B cell (primary cell): ENCODE data around the gene VAMP8. TPM values are rescaled to one million over a fixed set of nuclear protein-coding genes. Genes with fewer than 3 reads are reported as not detected.

ENCODE experiments used
- ATAC-seq: fragments of 200-7000 bp; cut with Tn5 transposase; one replicate; pipeline ENCODE4 v1.10.0; 2021; ENCODE audit warnings: low read depth, mild to moderate bottlenecking, moderate number of reproducible peaks, moderate library complexity
- CTCF ChIA-PET: fragments of 350-600 bp; sonication (Branson Sonifier 250); formaldehyde crosslinking; loops from one replicate; lab custom pipeline; 2021; ENCODE audit warnings: antibody characterized with exemption, inconsistent platforms; lab: Charles Lee
- POLR2A ChIA-PET: fragments of 350-600 bp; sonication (Branson Sonifier 250); formaldehyde crosslinking; loops from one replicate; lab custom pipeline; 2021; ENCODE audit warnings: antibody characterized with exemption; lab: Charles Lee
- DNase-seq: peaks from one replicate; pipeline ENCODE4 v3.0.0; 2013
- H2AFZ ChIP-seq: 2 replicates; pipeline ENCODE4 v1.6.1; 2012; ENCODE audit warnings: mild to moderate bottlenecking, low read depth, low read length; ENCODE audit not compliant: insufficient read depth, poor library complexity, severe bottlenecking
- H3K27ac ChIP-seq, 2 donors: 1 replicate in 1 of 2; 2 replicates in 1 of 2; pipeline ENCODE4 v1.5.1; 2012 to 2013; ENCODE audit warnings: low read length in 2 of 2, mild to moderate bottlenecking in 2 of 2, moderate library complexity in 1 of 2
- H3K27me3 ChIP-seq, 4 experiments: fragments of 200-600 bp in 1 of 4; sonication (generic) in 1 of 4; replicated peaks in 1 of 4; 1 replicate in 2 of 4; 2 replicates in 2 of 4; pipeline versions ENCODE4 v1.6.1 to v1.7.0; 2013 to 2016; ENCODE audit warnings: low read length in 3 of 4, mild to moderate bottlenecking in 2 of 4, mixed read lengths in 1 of 4, moderate library complexity in 1 of 4; ENCODE audit not compliant: insufficient read depth in 4 of 4, control insufficient read depth in 3 of 4; ENCODE audit errors: control extremely low read depth in 1 of 4
- H3K36me3 ChIP-seq, 2 experiments: replicated peaks in 1 of 2; 1 replicate in 1 of 2; 2 replicates in 1 of 2; pipeline versions ENCODE4 v1.6.1 to v1.7.1; 2013; ENCODE audit warnings: low read length in 1 of 2; ENCODE audit not compliant: insufficient read depth in 2 of 2, control insufficient read depth in 1 of 2; ENCODE audit errors: control extremely low read depth in 1 of 2, extremely low read depth in 1 of 2
- H3K4me1 ChIP-seq, 2 donors: fragments of 200-600 bp in 1 of 2; sonication (generic) in 1 of 2; 1 replicate in 1 of 2; 2 replicates in 1 of 2; pipeline versions ENCODE4 v1.5.1 to v1.6.1; 2013 to 2017; ENCODE audit warnings: low read length in 2 of 2; ENCODE audit not compliant: control insufficient read depth in 2 of 2, insufficient read depth in 2 of 2
- H3K4me2 ChIP-seq: replicated peaks from 2 replicates; pipeline ENCODE3; 2012; ENCODE audit warnings: mild to moderate bottlenecking, low read depth, low read length; ENCODE audit not compliant: poor library complexity, severe bottlenecking
- H3K4me3 ChIP-seq, 5 experiments: fragments of 200-600 bp in 1 of 5; sonication (generic) in 1 of 5; 1 replicate in 3 of 5; 2 replicates in 2 of 5; pipeline versions ENCODE4 v1.5.1 to v1.7.0; 2011 to 2016; ENCODE audit warnings: low read length in 4 of 5, mild to moderate bottlenecking in 4 of 5, low read depth in 2 of 5, control low read depth in 1 of 5, moderate library complexity in 1 of 5; ENCODE audit not compliant: insufficient read depth in 1 of 5; ENCODE audit errors: control extremely low read depth in 1 of 5, extremely low read depth in 1 of 5
- H3K79me2 ChIP-seq: fragments of 200-600 bp; sonication (generic); one replicate; pipeline ENCODE4 v1.6.0; 2016; ENCODE audit warnings: low read length; ENCODE audit not compliant: control insufficient read depth, insufficient read depth
- H3K9ac ChIP-seq: fragments of 200-600 bp; sonication (generic); 2 replicates; pipeline ENCODE4 v1.6.1; 2017; ENCODE audit warnings: mild to moderate bottlenecking, low read length, moderate library complexity
- H3K9me3 ChIP-seq, 3 donors: one replicate each; pipeline versions ENCODE4 v1.6.1 to v1.7.1; 2013; ENCODE audit warnings: low read length in 2 of 3; ENCODE audit not compliant: control insufficient read depth in 2 of 3, insufficient read depth in 1 of 3; ENCODE audit errors: control extremely low read depth in 1 of 3
- H4K20me1 ChIP-seq: 2 replicates; pipeline ENCODE4 v1.6.0; 2012; ENCODE audit warnings: mild to moderate bottlenecking, low read length; ENCODE audit not compliant: insufficient read depth, control insufficient read depth, poor library complexity, severe bottlenecking
- H3K27ac Mint-ChIP-seq: one replicate; pipeline ENCODE4 v1.8.0; 2021; ENCODE audit warnings: mixed read lengths
- H3K27me3 Mint-ChIP-seq: one replicate; pipeline ENCODE4 v1.8.0; 2021; ENCODE audit warnings: mixed read lengths
- H3K4me1 Mint-ChIP-seq: one replicate; pipeline ENCODE4 v1.8.0; 2021; ENCODE audit warnings: mixed read lengths
- H3K4me3 Mint-ChIP-seq: one replicate; pipeline ENCODE4 v1.8.0; 2021; ENCODE audit warnings: mixed read lengths
- H3K9me3 Mint-ChIP-seq: one replicate; pipeline ENCODE4 v1.8.0; 2022; ENCODE audit warnings: mixed read lengths; ENCODE audit not compliant: insufficient read depth
- EZH2 ChIP-seq: IDR thresholded peaks from 2 replicates; pipeline ENCODE4 v1.6.1; 2012; ENCODE audit warnings: borderline replicate concordance, low read depth, mild to moderate bottlenecking, moderate library complexity, low read length; ENCODE audit not compliant: insufficient read depth, poor library complexity, severe bottlenecking
- WGBS: methylation state at CpG from one replicate; pipeline ENCODE4 v1.1.5; 2013; ENCODE audit warnings: missing lambda C conversion rate; ENCODE audit not compliant: insufficient coverage; 5-methylcytosine and 5-hydroxymethylcytosine counted together
- intact Hi-C: fragments of 100-400 bp; cut with micrococcal nuclease; formaldehyde crosslinking; loops from one replicate; pipeline ENCODE4 v1.10.0; 2022
- polyA plus RNA-seq: library from polyadenylated mRNA; depleted of rRNA; stranded (reverse); fragments of >200 nt; gene quantifications from 2 replicates; pipeline ENCODE4 v1.2.3, GENCODE V29; 2012
- total RNA-seq, 2 donors: library from RNA; stranded (reverse); fragments of 120-200 nt in 1 of 2; gene quantifications; 1 replicate in 1 of 2; 2 replicates in 1 of 2; pipeline versions ENCODE4 v1.2.3 to v1.2.4, GENCODE V29; 2013 to 2022
- TF ChIP-seq, protein P1 (sequence below): fragments of 200-600 bp; IDR thresholded peaks from one replicate; pipeline ENCODE4 v1.8.0; 2022; ENCODE audit warnings: antibody characterized with exemption, mild to moderate bottlenecking

VAMP8 gene
- total and polyA plus RNA-seq, 2 donors (not counting 1 experiment from before 2014, with no cell fraction given) = 68.7 to 73.8 TPM

DNA sequence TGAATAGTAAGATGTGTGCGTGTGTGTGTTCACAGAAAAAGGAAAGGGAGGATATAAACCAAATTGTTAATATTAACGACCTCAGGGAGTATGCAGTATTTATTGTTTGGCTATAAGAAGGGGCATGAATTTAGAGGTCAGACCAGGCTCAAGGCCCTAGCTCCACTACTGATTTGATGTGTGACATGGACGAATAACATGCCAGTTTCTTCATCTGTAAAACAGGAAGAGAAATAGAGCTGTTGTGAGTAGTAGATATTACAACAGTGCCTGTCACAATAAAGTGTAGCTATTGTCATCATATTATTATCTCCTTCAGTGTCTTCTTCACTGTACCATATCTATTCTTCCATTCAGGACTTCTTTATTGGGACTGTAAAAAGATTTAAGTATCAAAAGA is 42.5 kb upstream of the VAMP8 start:
- WGBS = 50% methylated on average over 1 of the region's 3 CpGs

DNA sequence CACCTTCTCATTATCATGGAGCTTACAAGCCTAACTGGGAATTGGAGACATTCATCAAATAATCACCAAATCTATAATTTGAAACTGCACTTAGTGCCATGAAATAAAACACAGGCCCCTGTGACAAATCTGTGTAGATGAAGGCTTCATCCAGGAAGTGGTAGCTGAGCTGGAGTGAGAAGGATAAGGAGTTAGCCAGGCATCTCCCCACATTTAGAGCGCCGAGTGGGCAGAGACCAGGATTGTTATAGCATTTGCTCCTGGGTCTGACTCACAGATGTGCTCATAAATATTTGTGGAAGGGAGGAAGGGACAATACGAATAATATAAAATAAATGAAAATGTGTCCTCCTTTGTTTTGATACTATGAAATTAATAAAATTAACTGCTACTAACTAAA is 40.9 kb upstream of the VAMP8 start:
- no peak for DNase-seq
- Mint-ChIP-seq H3K9me3 (no peaks in the 10 kb centered on the region), H3K4me1 (peaks cover 26% of the 10 kb centered on the region), H3K4me3 (no peak overlapping the region), H3K27ac (no peak overlapping the region), H3K27me3 (no peaks in the 10 kb centered on the region)
- Histone ChIP-seq H3K27ac (no peak overlapping the region), H3K4me1 (peaks cover 20 to 27% of the 10 kb centered on the region in 2 donors), H3K79me2 (peaks cover 24% of the 10 kb centered on the region), H3K4me2 (no peak overlapping the region), H3K36me3 (peaks cover 3 to 5% of the 10 kb centered on the region in 2 experiments), H3K9me3 (no peaks in the 10 kb centered on the region), H3K4me3 (no peak overlapping the region), H3K9ac (no peak overlapping the region), H2AFZ (no peak overlapping the region), H3K27me3 (no peaks in the 10 kb centered on the region), H4K20me1 (peaks cover 19% of the 10 kb centered on the region)
- TF ChIP-seq EZH2 = no peak
- TF ChIP-seq, protein P1, sequence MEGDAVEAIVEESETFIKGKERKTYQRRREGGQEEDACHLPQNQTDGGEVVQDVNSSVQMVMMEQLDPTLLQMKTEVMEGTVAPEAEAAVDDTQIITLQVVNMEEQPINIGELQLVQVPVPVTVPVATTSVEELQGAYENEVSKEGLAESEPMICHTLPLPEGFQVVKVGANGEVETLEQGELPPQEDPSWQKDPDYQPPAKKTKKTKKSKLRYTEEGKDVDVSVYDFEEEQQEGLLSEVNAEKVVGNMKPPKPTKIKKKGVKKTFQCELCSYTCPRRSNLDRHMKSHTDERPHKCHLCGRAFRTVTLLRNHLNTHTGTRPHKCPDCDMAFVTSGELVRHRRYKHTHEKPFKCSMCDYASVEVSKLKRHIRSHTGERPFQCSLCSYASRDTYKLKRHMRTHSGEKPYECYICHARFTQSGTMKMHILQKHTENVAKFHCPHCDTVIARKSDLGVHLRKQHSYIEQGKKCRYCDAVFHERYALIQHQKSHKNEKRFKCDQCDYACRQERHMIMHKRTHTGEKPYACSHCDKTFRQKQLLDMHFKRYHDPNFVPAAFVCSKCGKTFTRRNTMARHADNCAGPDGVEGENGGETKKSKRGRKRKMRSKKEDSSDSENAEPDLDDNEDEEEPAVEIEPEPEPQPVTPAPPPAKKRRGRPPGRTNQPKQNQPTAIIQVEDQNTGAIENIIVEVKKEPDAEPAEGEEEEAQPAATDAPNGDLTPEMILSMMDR = no peak
- ChIA-PET CTCF (interaction anchor here (3.5 to 7.8 kb wide), 2 partner anchors 15 to 117 kb away, joined by 15 to 104 read pairs; partner anchors contain the start of gene SH2D6), POLR2A (no interaction called here)
- no peak for ATAC-seq
- WGBS = 100% methylated on average over 1 of the region's 3 CpGs
- intact Hi-C loops = loop anchor here (10.0 kb wide), 1 partner anchor 168 kb away; no protein-coding TSS in a partner anchor

More for the DNA sequence above, 42.5 kb upstream of the VAMP8 start:
- Histone ChIP-seq H3K4me1 (peaks cover 4 to 14% of the 10 kb centered on the region in 2 donors), H3K27ac (no peak overlapping the region), H2AFZ (no peak overlapping the region), H3K27me3 (no peaks in the 10 kb centered on the region), H3K9ac (no peak overlapping the region), H3K4me2 (no peak overlapping the region), H3K36me3 (no peaks in the 10 kb centered on the region), H4K20me1 (peaks cover 3% of the 10 kb centered on the region), H3K79me2 (peaks cover 9% of the 10 kb centered on the region), H3K9me3 (no peaks in the 10 kb centered on the region), H3K4me3 (no peak overlapping the region)
- TF ChIP-seq, protein P1 = no peak
- no peak for TF ChIP-seq EZH2
- ChIA-PET CTCF (interaction anchor here (0.6 to 3.5 kb wide), 4 partner anchors 17 to 245 kb away, joined by 3 to 15 read pairs (median 4); partner anchors contain the start of gene SH2D6), POLR2A (interaction anchor here (0.6 kb wide), 1 partner anchor 10 kb away, joined by 3 read pairs; no protein-coding TSS in a partner anchor)
- Mint-ChIP-seq H3K27me3 (peaks cover 4% of the 10 kb centered on the region), H3K9me3 (no peaks in the 10 kb centered on the region), H3K4me1 (peaks cover 10% of the 10 kb centered on the region), H3K4me3 (no peak overlapping the region), H3K27ac (no peak overlapping the region)
- DNase-seq (no peak), ATAC-seq (no peak)
- intact Hi-C loops = loop anchor here (10.0 kb wide), 1 partner anchor 170 kb away; no protein-coding TSS in a partner anchor
